Neuronal stem cell (in vitro differentiated cells): Measurements from ENCODE around the gene GSTP1.
"Not testable (repeated sequence)": the region's sequence is repeated elsewhere in the genome, so short reads cannot be mapped to it uniquely, and the experiment has no call there.

ENCODE experiments used
- DNase-seq: peaks from one replicate; pipeline ENCODE4 v3.0.0-alpha.2; 2013; ENCODE audit warnings: low spot score
- H2AFZ ChIP-seq: one replicate; pipeline ENCODE4 v1.6.1; 2013; ENCODE audit warnings: mild to moderate bottlenecking, low read length, inconsistent platforms
- H2AK5ac ChIP-seq: 2 replicates; pipeline ENCODE4 v1.6.1; 2013; ENCODE audit warnings: low read depth, mild to moderate bottlenecking, inconsistent platforms, low read length, moderate library complexity, mixed read lengths
- H2BK120ac ChIP-seq: 2 replicates; pipeline ENCODE4 v1.6.1; 2013; ENCODE audit warnings: low read depth, mild to moderate bottlenecking, inconsistent platforms, low read length, moderate library complexity, mixed read lengths
- H2BK12ac ChIP-seq: one replicate; pipeline ENCODE4 v1.6.1; 2013; ENCODE audit warnings: low read length, inconsistent platforms
- H2BK15ac ChIP-seq: 2 replicates; pipeline ENCODE4 v1.6.1; 2013; ENCODE audit warnings: mild to moderate bottlenecking, low read length, inconsistent platforms, mixed read lengths
- H2BK5ac ChIP-seq: one replicate; pipeline ENCODE4 v1.6.1; 2013; ENCODE audit warnings: inconsistent platforms, mild to moderate bottlenecking, low read length, moderate library complexity
- H3K14ac ChIP-seq: one replicate; pipeline ENCODE4 v1.6.1; 2013; ENCODE audit warnings: low read length, inconsistent platforms
- H3K18ac ChIP-seq: 2 replicates; pipeline ENCODE4 v1.6.1; 2013; ENCODE audit warnings: low read length, inconsistent platforms
- H3K23ac ChIP-seq: 2 replicates; pipeline ENCODE4 v1.6.1; 2013; ENCODE audit warnings: low read depth, mild to moderate bottlenecking, mixed read lengths, low read length, inconsistent platforms; ENCODE audit not compliant: poor library complexity
- H3K27ac ChIP-seq: replicated peaks from 3 replicates; pipeline ENCODE4 v1.5.1; 2013; ENCODE audit warnings: low read length, inconsistent platforms
- H3K27me3 ChIP-seq, 3 experiments: 2 replicates each; pipeline ENCODE4 v1.6.1; 2013; ENCODE audit warnings: low read length in 3 of 3, mild to moderate bottlenecking in 2 of 3, inconsistent platforms in 1 of 3, low read depth in 1 of 3, mixed read lengths in 1 of 3, moderate library complexity in 1 of 3; ENCODE audit not compliant: control insufficient read depth in 3 of 3, insufficient read depth in 3 of 3
- H3K36me3 ChIP-seq, 2 donors: replicated peaks in 1 of 2; 2 replicates each; pipeline ENCODE4 v1.6.1; 2013; ENCODE audit warnings: low read length in 2 of 2; ENCODE audit not compliant: control insufficient read depth in 2 of 2, insufficient read depth in 2 of 2
- H3K4ac ChIP-seq: 2 replicates; pipeline ENCODE4 v1.6.1; 2013; ENCODE audit warnings: inconsistent platforms, mild to moderate bottlenecking, low read length, moderate library complexity
- H3K4me1 ChIP-seq, 2 donors: 1 replicate in 1 of 2; 2 replicates in 1 of 2; pipeline ENCODE4 v1.6.1; 2013; ENCODE audit warnings: low read length in 2 of 2, low read depth in 1 of 2; ENCODE audit not compliant: control insufficient read depth in 2 of 2, insufficient read depth in 1 of 2
- H3K4me2 ChIP-seq: one replicate; pipeline ENCODE4 v1.6.1; 2013; ENCODE audit warnings: mild to moderate bottlenecking, low read length, inconsistent platforms; ENCODE audit not compliant: insufficient read depth, poor library complexity, severe bottlenecking
- H3K4me3 ChIP-seq, 2 donors: 2 replicates each; pipeline ENCODE4 v1.5.1; 2013; ENCODE audit warnings: low read length in 2 of 2, mild to moderate bottlenecking in 2 of 2, inconsistent platforms in 1 of 2, moderate library complexity in 1 of 2
- H3K79me1 ChIP-seq: one replicate; pipeline ENCODE4 v1.6.1; 2013; ENCODE audit warnings: low read depth, mild to moderate bottlenecking, inconsistent platforms, low read length, moderate library complexity
- H3K9ac ChIP-seq: one replicate; pipeline ENCODE4 v1.6.1; 2013; ENCODE audit warnings: mild to moderate bottlenecking, low read depth, low read length, inconsistent platforms; ENCODE audit not compliant: poor library complexity
- H3K9me3 ChIP-seq, 2 donors: replicated peaks in 1 of 2; 2 replicates each; pipeline versions ENCODE3 to v1.6.1; 2013; ENCODE audit warnings: low read length in 2 of 2, mild to moderate bottlenecking in 2 of 2, inconsistent platforms in 1 of 2, low read depth in 1 of 2, mixed read lengths in 1 of 2, moderate library complexity in 1 of 2; ENCODE audit not compliant: control insufficient read depth in 2 of 2, insufficient read depth in 1 of 2
- H4K8ac ChIP-seq: one replicate; pipeline ENCODE4 v1.6.1; 2013; ENCODE audit warnings: low read depth, mild to moderate bottlenecking, inconsistent platforms, low read length, moderate library complexity
- H4K91ac ChIP-seq: one replicate; pipeline ENCODE4 v1.6.1; 2013; ENCODE audit warnings: low read length, low read depth, mild to moderate bottlenecking, inconsistent platforms; ENCODE audit not compliant: poor library complexity
- WGBS, 2 donors: extraction: QIAGEN DNeasy Blood & Tissue Kit; methylation state at CpG; one replicate each; pipeline ENCODE4 v1.1.7; 2013; ENCODE audit warnings: missing lambda C conversion rate in 2 of 2, mixed read lengths in 1 of 2; ENCODE audit not compliant: insufficient read length in 2 of 2, insufficient replicate concordance in 1 of 2; ENCODE audit errors: extremely low coverage in 2 of 2; 5-methylcytosine and 5-hydroxymethylcytosine counted together

The GSTP1 gene

DNA sequence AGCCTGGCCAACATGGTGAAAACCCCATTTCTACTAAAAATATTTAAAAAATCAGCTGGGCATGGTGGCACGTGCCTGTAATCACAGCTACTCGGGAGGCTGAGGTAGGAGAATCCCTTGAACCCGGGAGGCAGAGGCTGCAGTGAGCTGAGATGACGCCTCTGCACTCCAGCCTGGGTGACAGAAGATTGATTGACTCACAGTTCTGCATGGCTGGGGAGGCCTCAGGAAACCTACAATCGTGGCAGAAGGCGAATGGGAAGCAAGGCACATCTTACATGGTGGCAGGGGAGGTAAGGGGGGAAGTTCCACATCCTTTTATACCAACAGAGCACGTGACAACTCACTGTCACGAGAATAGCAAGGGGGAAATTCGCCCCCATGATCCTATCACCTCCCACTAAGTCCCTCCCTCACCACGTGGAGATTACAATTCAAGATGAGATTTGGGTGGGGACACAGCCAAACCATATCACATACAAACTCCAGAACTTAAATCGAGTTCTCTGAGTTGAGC is 5.3 kb downstream of the GSTP1 start:
- not testable (repeated sequence) for H3K4me2 ChIP-seq, H2AFZ ChIP-seq, H2AK5ac ChIP-seq, H2BK12ac ChIP-seq, H2BK5ac ChIP-seq, DNase-seq, H3K9me3 ChIP-seq, H3K27ac ChIP-seq, H4K8ac ChIP-seq, H3K27me3 ChIP-seq, H3K14ac ChIP-seq, H3K4me3 ChIP-seq, H4K91ac ChIP-seq, H3K9ac ChIP-seq, H2BK15ac ChIP-seq, H3K4ac ChIP-seq, H2BK120ac ChIP-seq, H3K23ac ChIP-seq, H3K18ac ChIP-seq
- peaks cover 7 to 13% of the 10 kb centered on the region in 2 donors for H3K4me1 ChIP-seq
- H3K79me1 ChIP-seq = peaks cover 21% of the 10 kb centered on the region
- WGBS, 2 donors = no CpG with 5 or more reads among the region's 11 CpGs
- peaks cover 22 to 43% of the 10 kb centered on the region in 2 donors for H3K36me3 ChIP-seq

DNA sequence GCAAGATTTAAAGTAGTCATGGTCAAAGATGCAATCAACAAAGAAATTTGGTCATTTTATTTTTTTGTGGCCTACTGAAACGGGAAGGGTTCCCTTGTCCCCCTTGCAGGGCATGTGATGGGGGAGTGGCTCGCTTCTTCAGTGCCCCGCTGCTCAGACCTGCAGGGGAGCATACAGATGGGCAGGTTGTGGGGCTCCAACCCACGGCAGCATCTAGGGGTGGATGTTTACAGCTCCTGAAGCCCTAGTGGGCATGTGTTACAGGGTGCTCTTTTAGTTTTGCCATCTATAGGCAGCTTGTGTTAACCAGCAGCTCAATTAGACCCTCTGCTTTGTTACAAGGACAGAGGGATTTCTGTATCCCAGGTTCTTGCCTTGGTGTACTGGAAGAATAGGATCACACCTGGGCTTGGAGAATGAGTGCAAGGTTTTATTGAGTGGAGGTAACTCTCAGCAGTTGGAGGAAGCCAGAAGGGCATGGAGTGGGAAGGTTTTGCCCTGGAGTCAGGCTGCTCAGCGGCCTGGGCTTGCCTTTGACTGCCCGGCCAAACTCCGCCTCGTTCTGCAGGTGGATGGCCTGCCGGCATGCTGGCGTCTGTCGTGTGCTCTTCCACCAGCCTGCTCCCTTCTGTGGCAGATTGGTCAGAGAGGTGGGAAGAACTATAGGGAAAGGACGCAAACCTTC is 9.4 kb downstream of the GSTP1 start:
- WGBS, 2 donors = no CpG with 5 or more reads among the region's 12 CpGs
- H2BK120ac ChIP-seq = no peak overlapping the region
- no peak overlapping the region for H4K8ac ChIP-seq

DNA sequence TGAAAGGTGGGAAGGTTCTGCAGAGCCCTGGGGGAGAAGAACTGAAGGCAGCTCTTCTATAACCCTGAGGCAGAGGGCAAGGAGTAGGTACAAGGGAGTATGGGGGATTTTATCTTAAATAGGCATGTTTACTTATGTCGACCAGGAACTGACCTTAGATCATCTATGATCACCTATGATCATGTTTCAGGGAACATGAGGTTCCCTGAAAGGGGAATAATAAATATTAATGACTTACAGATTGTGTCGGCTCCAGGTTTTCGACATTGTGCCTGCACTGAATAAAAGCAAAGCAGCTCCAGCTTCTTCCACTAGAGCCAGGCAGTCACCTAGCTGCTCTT is 9.9 kb downstream of the GSTP1 start:
- no peak overlapping the region for H3K4me2 ChIP-seq
- H3K14ac ChIP-seq = no peak overlapping the region
- no peaks in the 10 kb centered on the region for H3K27me3 ChIP-seq
- no peak overlapping the region for H4K91ac ChIP-seq
- H3K4ac ChIP-seq = no peak overlapping the region
- H3K27ac ChIP-seq = no peak overlapping the region
- H3K9me3 ChIP-seq = peaks cover 0 to 3% of the 10 kb centered on the region in 2 donors
- no peak for DNase-seq
- no peak overlapping the region for H3K18ac ChIP-seq
- H2BK120ac ChIP-seq = no peak overlapping the region
- H3K4me3 ChIP-seq = no peak overlapping the region
- H2AFZ ChIP-seq = no peak overlapping the region
- no peak overlapping the region for H2BK5ac ChIP-seq
- H3K36me3 ChIP-seq = peaks cover 2 to 4% of the 10 kb centered on the region in 2 donors
- H4K8ac ChIP-seq = no peak overlapping the region
- no peak overlapping the region for H3K9ac ChIP-seq
- no peak overlapping the region for H2BK12ac ChIP-seq
- WGBS, 2 donors = no CpG with 5 or more reads among the region's 3 CpGs
- H3K4me1 ChIP-seq = no peaks in the 10 kb centered on the region
- H2BK15ac ChIP-seq = no peak overlapping the region
- H3K79me1 ChIP-seq = no peaks in the 10 kb centered on the region
- H2AK5ac ChIP-seq = no peak overlapping the region
- H3K23ac ChIP-seq = no peak overlapping the region

More for the DNA sequence above, 9.4 kb downstream of the GSTP1 start:
- H2BK12ac ChIP-seq = no peak overlapping the region
- no peak overlapping the region for H3K4me2 ChIP-seq
- no peak overlapping the region for H3K27ac ChIP-seq
- H3K4ac ChIP-seq = no peak overlapping the region
- H2BK15ac ChIP-seq = no peak overlapping the region
- no peak overlapping the region for H3K4me3 ChIP-seq
- H4K91ac ChIP-seq = no peak overlapping the region
- no peak overlapping the region for H3K14ac ChIP-seq
- H2BK5ac ChIP-seq = no peak overlapping the region
- no peaks in the 10 kb centered on the region for H3K4me1 ChIP-seq
- H3K9ac ChIP-seq = no peak overlapping the region
- no peak overlapping the region for H3K18ac ChIP-seq
- H3K23ac ChIP-seq = no peak overlapping the region
- H3K36me3 ChIP-seq = peaks cover 2 to 8% of the 10 kb centered on the region in 2 donors
- DNase-seq = no peak
- H2AK5ac ChIP-seq = no peak overlapping the region
- H3K27me3 ChIP-seq = no peaks in the 10 kb centered on the region
- peaks cover 0 to 3% of the 10 kb centered on the region in 2 donors for H3K9me3 ChIP-seq
- H3K79me1 ChIP-seq = no peaks in the 10 kb centered on the region
- H2AFZ ChIP-seq = no peak overlapping the region

DNA sequence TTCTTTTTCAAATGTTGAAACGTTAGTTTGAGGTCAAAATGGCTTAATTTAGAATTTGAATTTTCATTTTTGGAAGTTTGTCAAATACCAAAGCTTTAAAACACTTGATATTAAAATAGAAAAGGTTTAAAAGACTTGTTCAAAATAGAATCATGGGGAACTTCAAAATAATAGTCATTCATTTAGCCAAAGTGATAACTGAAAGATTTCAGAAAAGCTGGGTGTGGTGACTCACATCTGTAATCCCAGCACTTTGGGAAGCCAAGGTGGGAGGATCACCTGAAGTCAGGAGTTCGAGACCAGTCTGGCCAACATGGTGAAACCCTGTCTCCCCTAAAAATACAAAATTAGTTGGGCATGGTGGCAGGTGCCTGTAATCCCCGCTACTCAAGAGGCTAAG is 10.9 kb downstream of the GSTP1 start:
- Histone ChIP-seq H2AFZ (no peak overlapping the region), H3K18ac (no peak overlapping the region), H3K27ac (no peak overlapping the region), H3K9me3 (peaks cover 0 to 3% of the 10 kb centered on the region in 2 donors), H3K27me3 (no peaks in the 10 kb centered on the region), H2BK5ac (no peak overlapping the region), H4K91ac (no peak overlapping the region), H2AK5ac (no peak overlapping the region), H3K4me1 (no peaks in the 10 kb centered on the region), H3K4me3 (no peak overlapping the region), H3K9ac (no peak overlapping the region), H3K23ac (no peak overlapping the region), H3K79me1 (no peaks in the 10 kb centered on the region), H3K14ac (no peak overlapping the region), H2BK120ac (no peak overlapping the region), H3K36me3 (no peaks in the 10 kb centered on the region), H2BK12ac (no peak overlapping the region), H2BK15ac (no peak overlapping the region), H4K8ac (no peak overlapping the region), H3K4ac (no peak overlapping the region), H3K4me2 (no peak overlapping the region)
- no peak for DNase-seq
- no CpG with 5 or more reads among the region's 3 CpGs for WGBS, 2 donors
